AG09309 (cell line): ENCODE data around the gene SNX24.
"Not testable (repeated sequence)": the region's sequence is repeated elsewhere in the genome, so short reads cannot be mapped to it uniquely, and the experiment has no call there.

Experiments
- DNase-seq: peaks from one replicate; pipeline ENCODE4 v3.0.0-alpha.2; 2010; ENCODE audit warnings: low read depth
- H3K4me3 ChIP-seq: 2 replicates; pipeline ENCODE4 v1.5.1; 2011; ENCODE audit warnings: mild to moderate bottlenecking, low read depth, low read length, moderate library complexity; ENCODE audit not compliant: control insufficient read depth
- CTCF ChIP-seq: IDR thresholded peaks from 2 replicates; pipeline ENCODE4 v1.5.1; 2011; ENCODE audit warnings: mild to moderate bottlenecking, low read depth, low read length, inconsistent platforms; ENCODE audit not compliant: insufficient read depth, control insufficient read depth; ENCODE audit errors: missing control alignments

SNX24 gene

GRCh38 chr5:122846051-122846550 is 688 bp downstream of the SNX24 start:
- DNase-seq, result no peak
- no peak for TF ChIP-seq CTCF

GRCh38 chr5:122847687-122848081 is 2.3 kb downstream of the SNX24 start:
- TF ChIP-seq CTCF, result no peak
- no peak for DNase-seq

More at GRCh38 chr5:122846051-122846550, 688 bp downstream of the SNX24 start:
- H3K4me3 ChIP-seq, result peak overlapping the region; percentile 83

GRCh38 chr5:122849771-122850170 is 4.4 kb downstream of the SNX24 start:
- TF ChIP-seq CTCF, result no peak
- no peak for DNase-seq
- H3K4me3 ChIP-seq, result no peak overlapping the region

More at GRCh38 chr5:122847687-122848081, 2.3 kb downstream of the SNX24 start:
- H3K4me3 ChIP-seq, result no peak overlapping the region

GRCh38 chr5:122857538-122857937 is 12.1 kb downstream of the SNX24 start:
- DNase-seq, H3K4me3 ChIP-seq: not testable (repeated sequence)

- no peak overlapping the region for H3K4me3 ChIP-seq
- no peak for TF ChIP-seq CTCF
- no peak for DNase-seq
Observed at GRCh38 chr5:122858451-122858850, 13.0 kb downstream of the SNX24 start.

- TF ChIP-seq CTCF, result no peak
- DNase-seq, result no peak
- no peak overlapping the region for H3K4me3 ChIP-seq
Observed at GRCh38 chr5:122863240-122863639, 17.8 kb downstream of the SNX24 start.

- TF ChIP-seq CTCF, result no peak
- DNase-seq, result no peak
- H3K4me3 ChIP-seq, result no peak overlapping the region
Observed at GRCh38 chr5:122863721-122864120, 18.3 kb downstream of the SNX24 start.
